Stimulated activated CD8-positive, alpha-beta memory T cell treated with anti-CD3 and anti-CD28 coated beads, Interleukin-4, amount 100 ng/mL, for 4 hours (primary cell): ENCODE data around the gene TSEN34.

ENCODE experiments used
- DNase-seq, 2 donors: peaks; one replicate each; pipeline ENCODE4 v3.0.0-alpha.2; 2020; ENCODE audit warnings: low read depth in 2 of 2, low spot score in 1 of 2

The TSEN34 gene

DNA sequence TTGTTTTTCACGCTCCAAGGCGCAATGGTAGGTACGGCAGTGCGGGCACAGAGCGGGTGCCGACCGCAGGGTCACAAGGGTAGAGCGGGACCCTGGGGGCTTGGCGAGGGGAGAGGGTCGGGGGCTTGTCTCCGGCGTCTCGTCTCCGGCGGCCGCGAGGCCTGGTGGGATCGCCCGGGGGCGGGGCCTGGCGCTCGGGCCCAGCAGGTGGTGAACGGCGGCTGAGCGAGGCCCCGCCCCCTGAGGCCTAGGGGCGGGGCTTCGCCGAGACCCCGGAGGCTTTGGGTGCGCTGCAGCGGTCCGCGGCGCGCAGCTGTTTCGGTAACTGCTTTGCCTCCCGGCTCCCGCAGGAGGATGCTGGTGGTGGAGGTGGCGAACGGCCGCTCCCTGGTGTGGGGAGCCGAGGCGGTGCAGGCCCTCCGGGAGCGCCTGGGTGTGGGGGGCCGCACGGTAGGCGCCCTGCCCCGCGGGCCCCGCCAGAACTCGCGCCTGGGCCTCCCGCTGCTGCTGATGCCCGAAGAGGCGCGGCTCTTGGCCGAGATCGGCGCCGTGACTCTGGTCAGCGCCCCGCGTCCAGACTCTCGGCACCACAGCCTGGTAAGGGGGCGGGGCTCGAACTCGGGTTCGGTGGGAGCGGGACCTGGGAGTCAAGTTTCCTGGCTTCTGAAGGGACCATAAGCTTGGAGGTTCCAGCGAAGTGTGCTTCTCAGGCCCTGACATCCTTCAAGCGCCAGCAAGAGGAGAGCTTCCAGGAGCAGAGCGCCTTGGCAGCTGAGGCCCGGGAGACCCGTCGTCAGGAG is at the start of gene TSEN34:
TSEN34 (plus strand) TSS at position 298 of the 800 bp plus-strand sequence; CDS start at position 355, 57 bp downstream.
- DNase-seq, result peak in 1 of 2 donors; percentile 78

DNA sequence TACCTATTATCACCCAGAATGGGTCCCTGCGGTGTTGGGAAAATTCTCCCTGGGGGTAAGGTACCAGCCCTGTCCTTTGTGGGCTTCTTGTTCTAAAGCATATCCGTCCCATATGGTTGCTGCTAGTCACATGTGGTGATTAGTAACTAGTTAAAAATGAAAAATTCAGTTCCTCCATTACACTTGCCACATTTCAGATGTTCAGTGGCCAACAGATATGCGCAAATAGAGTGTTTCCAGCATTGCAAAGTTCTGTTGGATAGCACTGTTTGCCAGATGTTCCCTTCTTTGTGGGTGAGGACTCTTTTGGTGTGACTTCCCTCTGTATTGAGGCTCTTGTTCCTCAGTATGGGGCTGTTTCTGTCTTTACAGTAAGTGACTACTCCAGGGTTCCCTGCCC is 49.8 kb upstream of the TSEN34 start:
- no peak for DNase-seq

DNA sequence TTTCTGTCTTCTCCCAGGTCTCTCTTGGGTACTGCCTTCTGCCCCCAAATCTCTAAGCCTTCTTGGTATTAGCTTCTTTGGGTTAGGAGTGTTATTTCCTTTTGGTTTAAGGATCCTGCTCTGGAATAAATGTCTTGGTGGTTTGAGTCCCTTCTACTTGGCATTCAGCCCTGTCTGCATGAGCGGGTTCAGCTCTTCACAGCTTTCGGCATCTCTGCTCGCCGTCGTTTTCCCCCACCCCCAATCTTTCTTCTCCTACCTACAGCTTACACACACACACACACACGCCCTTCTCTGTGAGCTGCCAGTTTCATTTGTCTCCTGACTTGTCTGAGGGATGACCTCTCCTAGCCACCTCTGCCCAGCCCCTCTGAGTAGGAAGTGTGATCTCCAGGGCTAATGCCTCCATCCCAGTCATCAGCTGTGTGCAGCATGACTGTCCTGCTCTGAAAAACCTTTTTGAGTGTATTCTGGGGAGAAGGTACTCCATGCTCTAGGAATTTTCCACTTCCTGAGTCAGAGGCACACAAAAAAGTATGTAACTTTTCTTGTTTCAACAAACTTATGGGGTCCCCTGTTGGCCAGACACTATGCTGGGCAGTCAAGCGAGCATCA is 48.8 kb upstream of the TSEN34 start:
- no peak for DNase-seq

DNA sequence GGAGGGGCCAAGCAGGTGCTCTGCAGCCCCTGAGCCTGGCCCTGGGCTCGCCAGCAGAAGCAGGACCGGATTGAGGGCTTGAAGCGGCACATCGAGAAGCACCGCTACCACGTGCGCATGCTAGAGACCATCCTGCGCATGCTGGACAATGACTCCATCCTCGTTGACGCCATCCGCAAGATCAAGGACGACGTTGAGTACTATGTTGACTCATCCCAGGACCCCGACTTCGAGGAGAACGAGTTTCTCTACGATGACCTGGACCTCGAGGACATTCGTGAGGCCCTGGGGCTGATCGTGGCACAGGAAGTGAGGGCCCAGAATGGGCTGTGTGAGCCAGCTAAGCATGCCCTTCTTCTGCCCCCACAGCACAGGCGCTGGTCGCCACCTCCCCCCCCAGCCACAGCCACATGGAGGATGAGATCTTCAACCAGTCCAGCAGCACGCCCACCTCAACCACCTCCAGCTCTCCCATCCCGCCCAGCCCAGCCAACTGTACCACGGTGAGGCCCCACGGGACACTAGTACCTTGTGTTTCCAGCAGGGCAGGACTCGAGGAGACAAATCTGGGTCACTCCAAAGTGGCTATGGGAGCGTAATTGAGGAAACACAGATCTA is 45.5 kb upstream of the TSEN34 start:
- no peak for DNase-seq

DNA sequence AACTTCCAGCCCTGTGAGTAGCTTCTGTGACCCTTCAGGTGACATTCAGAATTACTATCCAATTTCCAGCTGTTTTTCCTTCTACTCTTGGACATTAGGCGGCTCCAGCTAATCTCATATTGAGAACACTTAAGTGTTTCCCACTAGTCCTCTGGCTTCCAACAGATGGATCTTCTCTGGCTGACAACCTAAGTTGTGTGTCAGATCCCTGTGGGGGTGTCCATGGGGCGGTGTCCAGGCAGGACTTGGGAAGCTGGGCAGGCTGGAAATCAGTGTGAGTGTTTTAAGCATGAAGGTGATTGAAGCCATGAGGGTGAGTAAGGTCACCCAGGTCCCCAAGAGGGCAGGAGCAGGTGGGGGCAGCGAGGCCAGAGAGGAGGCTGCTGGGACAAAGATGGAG is 43.4 kb upstream of the TSEN34 start:
- no peak for DNase-seq

DNA sequence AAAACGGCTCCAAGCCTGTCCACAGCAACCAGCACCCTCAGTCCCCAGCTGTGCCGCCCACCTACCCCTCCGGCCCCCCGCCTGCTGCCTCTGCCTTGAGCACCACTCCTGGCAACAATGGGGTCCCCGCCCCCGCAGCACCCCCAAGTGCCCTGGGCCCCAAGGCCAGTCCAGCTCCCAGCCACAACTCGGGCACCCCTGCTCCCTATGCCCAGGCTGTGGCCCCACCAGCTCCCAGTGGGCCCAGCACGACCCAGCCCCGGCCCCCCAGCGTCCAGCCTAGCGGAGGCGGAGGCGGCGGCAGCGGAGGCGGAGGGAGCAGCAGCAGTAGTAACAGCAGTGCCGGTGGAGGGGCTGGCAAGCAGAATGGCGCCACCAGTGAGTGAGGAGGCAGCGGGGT is 43.0 kb upstream of the TSEN34 start:
- DNase-seq, result no peak

DNA sequence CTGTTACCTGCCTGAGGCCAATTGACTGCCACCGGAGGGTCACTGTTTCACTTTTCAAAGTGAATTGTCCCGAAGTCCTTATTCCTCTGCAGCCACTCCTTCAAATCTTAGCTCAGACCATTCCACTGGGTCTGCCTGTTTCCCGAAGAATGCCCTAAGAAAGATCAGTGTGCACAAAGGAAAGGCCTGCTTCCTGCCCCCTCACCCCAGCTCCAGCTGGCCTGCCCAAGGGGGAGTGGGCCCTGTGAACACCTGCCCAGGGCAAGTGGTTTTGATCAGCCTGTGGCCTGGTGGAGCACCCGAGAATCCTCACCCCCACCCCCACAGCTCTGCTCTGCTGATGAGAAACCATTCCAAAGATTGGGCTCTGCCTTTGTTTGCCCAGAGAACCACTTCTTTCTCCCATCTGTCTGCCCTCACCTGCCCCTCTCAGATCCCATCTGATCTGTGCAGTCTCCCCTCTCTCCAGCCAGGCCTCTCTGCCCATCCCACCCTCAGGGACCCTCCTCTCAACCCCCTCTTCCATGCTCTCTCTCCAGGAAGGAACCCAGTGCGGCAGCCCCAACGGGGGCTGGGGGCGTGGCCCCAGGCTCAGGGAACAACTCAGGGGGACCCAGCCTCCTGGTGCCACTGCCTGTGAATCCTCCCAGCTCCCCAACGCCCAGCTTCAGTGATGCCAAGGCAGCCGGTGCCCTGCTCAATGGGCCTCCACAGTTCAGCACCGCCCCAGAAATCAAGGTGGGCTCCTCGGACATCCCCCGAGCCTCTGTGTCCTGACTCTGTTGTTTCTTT is 41.9 kb upstream of the TSEN34 start:
- DNase-seq, result no peak

DNA sequence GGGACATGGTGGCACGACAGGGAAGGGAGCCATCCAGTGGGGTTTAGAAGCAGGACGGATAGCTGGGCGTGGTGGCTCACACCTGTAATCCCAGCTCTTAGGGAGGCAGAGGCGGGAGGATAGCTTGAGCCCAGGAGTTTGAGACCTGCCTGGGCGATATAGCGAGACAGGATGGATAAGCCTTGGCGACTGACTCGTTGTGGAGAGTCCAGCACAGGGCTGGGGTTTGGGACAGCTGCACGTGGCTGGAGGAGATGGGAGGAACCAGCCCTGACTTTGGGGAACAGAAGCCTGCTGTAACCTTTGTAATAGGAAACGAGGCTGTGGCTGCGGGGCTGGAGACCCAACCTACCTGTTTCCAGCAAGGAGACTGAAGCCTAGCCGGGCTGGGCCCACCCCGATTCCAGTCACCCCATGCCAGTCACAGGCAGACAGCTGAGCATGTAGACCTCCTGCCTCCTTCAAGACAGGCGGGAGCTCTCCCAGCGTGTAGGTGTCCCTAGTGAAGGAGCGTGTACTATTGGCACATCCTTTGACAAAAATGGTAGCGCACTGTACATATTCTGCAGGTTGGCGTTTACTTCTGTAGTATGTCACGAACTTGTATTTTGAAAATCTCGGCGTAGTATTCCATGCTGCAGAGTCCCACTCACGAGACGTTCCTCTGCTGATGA is 39.6 kb upstream of the TSEN34 start:
- DNase-seq, result no peak

DNA sequence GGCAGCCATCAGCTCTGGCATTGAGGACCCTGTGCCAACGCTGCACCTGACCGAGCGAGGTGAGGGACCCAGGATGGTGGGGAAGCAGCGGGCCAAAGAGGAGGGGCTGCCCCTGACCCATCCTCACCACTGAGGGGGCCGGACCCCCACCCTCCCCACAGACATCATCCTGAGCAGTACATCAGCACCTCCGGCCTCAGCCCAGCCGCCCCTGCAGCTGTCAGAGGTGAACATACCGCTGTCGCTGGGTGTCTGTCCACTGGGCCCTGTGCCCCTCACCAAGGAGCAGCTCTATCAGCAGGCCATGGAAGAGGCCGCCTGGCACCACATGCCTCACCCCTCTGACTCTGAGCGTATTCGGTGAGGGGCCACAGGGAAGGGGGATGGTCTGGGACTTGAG is 38.8 kb upstream of the TSEN34 start:
- no peak for DNase-seq

DNA sequence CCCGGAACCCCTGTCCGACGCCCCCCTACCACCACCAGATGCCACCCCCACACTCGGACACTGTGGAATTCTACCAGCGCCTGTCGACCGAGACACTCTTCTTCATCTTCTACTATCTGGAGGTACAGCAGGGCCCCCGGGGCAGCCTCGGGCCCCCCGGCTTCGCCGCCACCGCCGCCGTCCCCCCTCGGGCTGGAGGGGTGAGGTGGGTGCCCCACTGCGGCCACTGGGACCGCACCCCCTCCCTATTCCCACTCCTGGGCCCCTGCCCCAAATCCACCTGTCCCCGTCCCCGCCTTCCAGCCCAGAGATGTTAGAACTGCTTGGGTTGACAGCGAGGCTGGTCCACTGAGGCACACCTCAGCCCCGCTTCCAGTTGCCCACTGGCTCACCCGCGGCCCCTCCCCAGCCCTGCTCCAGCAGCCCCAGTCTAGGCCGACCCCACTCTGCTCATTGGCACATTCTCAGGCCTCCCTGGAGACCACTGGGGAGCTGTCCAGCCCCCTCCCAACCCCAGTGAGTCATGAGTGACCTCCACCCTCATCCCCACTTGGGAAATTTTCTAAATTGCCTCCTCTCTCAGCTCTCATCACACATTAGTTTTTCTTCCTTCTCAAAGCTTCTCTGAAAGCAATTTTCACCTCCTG is 38.1 kb upstream of the TSEN34 start:
- no peak for DNase-seq

DNA sequence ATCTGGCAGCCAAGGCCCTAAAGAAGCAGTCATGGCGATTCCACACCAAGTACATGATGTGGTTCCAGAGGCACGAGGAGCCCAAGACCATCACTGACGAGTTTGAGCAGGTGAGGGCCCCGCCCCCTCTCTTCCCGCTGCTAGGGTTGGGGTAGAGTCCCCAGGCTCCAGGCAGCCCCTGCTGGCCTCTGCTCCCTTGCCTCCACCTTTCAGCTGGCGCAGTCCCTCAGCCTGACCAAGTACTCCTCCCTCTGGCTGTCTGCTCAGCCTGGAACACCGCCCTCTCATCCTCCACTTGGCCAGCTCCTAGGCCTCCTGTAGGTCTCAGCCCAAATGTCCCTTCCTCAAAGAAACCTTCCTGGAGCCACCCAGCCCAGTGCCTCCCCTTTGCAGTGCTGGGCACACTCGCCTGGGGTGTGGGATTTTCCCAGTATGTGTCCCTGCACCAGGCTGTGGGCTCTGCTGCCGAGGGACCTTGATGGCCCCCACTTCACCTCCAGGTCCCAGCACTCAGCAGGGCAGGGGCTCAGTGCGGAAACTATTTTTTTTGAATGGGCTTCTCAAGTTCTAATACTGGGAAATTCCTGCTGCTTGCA is 37.3 kb upstream of the TSEN34 start:
- DNase-seq, result no peak

DNA sequence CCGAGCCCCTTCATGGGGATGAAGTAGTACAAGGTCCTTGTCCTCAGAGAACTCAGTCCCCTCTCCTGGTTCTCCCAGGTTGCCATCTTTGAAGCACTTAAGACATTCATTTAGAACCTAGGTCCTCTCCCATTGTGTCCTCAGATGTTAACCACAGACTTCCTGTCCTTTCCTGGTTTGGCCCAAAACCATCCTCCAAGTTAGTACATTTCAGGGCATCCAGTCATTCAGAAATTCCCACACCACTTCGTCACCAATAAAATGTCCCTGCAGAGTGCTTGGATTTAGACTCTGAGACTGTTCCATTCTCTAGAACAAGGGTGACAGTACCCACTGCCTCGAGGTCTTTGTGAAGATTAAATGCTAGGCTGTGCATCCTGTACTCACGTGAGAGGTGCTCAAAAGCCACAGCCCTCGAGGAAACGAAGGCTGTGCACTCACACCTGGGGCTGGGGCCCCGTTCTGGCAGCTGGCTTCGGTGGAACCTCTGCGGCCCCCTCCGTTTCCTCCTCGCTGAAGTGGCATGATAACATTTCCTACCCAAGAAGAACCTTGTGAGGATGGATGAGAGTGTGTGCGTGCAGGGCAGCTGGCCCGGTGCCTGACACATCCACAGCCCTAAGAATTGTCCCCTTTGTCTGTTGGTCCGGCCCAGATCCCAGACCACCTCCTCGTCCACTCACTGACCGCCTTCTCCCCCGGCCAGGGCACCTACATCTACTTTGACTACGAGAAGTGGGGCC is 36.3 kb upstream of the TSEN34 start:
- no peak for DNase-seq

DNA sequence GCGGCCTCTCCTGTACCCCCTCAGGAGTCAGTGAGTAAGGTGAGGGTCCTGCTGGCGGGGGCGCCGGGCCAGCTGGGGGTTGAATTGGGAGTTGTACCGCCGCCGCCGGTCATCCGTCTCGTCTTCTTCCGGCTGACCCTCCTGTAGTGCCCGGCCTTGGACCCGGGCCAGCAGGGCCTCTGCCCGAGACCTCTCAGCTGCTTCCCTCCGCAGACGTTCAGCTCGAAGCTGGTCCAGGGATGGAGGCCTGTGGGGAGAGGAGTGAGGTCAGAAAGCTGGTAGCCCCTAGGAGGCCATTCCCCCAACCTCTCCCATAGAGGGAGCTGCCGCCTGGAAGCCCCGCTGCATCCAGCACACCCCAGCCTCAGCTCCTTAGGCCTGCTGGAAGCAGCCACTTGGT is 35.4 kb upstream of the TSEN34 start:
- no peak for DNase-seq

DNA sequence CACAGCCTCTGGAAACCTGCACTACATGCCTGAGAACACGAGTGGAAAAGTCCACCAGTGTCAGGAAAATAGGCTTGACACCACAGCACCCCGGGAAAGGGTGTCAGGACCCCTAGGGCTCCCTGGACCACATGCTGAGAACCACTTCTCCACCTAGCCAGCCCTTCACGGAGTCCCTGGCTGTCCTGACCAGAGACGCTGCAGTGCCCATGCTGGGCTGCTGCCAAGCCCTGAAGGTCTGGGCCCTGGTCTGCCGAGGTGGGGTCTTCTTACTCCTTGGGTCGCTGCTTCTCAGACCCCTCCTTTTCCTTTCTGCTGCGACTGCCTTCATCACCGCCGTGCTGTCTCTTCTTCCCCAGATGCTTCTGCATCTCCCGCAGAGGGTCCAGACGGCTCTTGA is 34.6 kb upstream of the TSEN34 start:
- DNase-seq, result no peak

DNA sequence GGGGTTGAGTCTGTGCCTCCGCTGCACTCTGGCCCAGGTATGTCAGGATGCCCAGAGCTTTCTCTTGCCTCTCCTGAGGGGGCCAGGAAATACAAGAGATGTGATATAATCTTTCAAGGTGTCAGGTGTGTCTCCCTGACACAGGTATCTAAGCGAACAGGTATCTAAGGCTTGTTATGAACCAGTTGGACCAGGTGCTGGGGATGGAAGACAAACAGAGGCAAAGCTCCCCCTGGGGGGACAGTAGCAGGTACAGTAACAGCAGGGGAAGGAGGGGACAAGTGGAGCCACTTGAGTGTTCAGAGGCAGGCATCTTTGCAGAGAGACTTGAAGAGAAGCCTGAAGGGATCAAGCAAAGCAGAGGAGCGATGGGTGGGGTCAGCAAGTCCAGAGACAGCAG is 34.2 kb upstream of the TSEN34 start:
- no peak for DNase-seq

DNA sequence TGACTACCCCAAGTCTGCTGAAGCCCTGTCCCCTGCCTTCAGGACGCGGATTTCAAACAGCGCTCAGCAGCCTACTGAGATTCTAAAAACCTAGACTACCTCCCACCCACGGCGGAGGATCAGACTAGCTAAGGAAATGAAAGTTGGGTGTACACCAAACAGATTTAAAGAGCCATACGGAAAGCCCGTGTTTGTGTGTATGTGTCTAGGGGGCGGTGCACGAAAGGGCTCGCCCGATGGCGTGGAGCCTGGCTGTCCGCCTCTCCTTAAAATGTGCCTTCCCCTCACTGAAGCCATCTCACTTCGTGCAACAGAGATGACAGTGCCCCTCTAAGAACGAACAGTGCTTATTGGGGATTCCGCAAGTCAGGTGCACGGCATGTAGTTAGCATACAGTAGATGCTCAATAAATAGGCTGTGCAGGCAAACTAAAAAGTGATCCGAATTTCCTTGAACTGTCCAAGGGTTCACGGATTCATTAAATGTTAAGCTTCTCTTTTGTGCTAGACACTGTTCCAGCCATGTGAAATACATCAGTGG is 32.2 kb upstream of the TSEN34 start:
- DNase-seq, result no peak

DNA sequence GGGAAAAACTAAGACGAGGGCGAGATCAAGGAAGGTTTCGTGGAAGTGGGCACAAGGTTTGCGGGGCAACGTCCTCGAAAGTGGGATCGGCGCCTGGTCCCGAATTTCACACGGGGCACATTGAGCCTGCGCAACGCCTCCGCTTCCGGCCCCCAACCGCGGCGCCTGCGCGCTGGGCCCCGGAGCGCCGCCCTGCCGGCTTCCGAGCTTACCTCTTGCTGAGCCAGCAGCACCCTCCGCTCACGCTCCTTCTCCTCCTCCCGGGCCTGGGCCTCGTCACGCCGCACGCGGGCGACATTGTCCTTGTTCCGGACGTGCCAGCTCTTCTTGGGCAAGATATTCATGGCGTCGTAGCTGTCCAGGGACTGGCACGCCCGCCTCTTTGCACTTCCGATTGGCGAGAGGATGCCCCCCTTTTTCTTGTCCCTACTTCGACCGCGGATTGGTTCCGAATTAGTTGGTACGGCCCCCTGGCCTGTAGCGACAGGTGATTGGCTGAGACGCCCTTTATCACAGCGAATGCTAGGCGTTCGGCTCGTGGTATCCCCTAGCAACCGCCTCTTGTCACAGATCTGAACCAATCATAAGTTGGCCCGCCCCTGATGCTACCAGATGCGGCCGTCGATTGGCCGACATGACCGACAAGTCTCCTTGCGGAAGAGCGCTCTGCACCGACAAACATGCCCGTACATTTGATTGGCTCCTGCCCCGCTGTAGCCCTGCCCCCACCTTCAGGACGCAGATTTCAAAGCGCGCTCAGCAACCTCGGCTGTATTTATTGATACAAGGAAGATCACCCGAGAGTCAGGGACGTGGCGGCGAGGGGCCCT is 31.5 kb upstream of the TSEN34 start, which contains the start of gene LENG1:
LENG1 (minus strand) TSS at position 370 of the 830 bp plus-strand sequence; CDS start at position 344, 26 bp downstream.
- DNase-seq, result peak; percentile 95 to 98

DNA sequence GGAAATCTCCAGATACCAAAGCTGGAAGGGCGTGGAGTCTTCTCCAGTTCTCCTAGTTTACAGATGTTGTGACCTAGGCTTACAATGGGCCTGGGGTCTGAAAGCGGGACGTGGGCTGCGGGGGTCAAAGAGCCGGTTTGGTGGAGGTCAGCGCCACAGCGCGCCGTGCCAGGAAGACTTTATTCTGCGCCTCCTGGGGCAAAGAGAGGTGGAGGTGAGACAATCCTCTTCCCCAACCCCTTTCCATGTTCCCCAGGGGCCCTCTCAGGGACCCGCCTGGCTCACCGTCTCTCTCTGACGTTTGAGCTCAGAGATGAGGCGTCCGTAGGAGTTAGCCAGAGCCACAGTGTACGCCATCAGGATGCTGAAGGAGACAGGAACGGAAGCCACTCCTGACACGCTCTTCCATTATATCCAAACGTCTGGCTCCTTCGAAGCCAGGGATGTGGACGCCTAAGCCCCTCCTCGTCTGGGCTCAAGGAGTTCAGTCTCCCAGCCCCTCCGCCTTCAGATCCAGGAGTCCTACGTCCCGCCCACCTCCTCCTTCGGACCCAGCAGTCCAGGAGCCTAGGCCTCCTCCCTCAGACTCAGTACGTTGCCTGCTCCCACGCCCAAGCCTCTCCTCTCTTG is 30.8 kb upstream of the TSEN34 start:
- no peak for DNase-seq
